G401.6 (cell line): ENCODE results near the gene CHN2.

ENCODE experiments used
- FAIRE-seq: peaks from 2 replicates; lab custom pipeline; 2012; peaks lifted over from hg19 to GRCh38; lab: Jason Lieb, UNC

CHN2 gene

DNA sequence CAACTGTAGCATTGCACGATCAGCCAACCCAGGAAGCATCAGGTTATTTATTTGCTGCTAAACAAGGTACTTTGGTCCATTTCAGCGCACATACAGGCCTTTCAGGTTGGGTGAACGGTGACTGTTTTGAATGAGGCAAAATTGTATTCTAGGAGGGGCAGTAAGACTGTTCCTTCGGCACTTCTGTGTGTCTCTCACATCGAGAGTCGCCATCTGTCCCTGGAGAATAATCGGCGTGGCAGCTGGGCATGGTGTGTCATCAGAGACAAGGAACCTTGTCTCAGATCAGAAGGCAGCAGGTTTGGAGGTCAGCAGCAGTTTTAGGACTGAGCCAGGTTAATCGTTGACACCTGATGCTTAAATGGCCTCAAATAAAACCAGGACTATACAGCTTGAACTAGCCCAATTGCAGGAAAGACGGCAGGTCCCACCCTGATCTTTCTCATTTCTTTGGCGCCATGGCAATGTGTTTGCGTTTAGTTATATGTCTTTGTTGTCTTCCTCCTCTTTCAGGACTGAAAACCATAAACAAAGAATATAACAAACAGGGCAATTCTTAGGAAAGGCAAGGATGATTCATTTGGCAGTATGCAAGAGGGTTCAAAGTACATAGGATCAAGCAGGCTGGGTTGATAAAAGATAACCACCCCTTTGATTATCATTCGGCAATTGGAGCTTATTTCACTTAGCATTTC lies 277.0 kb downstream of the CHN2 start:
- FAIRE-seq: no peak

DNA sequence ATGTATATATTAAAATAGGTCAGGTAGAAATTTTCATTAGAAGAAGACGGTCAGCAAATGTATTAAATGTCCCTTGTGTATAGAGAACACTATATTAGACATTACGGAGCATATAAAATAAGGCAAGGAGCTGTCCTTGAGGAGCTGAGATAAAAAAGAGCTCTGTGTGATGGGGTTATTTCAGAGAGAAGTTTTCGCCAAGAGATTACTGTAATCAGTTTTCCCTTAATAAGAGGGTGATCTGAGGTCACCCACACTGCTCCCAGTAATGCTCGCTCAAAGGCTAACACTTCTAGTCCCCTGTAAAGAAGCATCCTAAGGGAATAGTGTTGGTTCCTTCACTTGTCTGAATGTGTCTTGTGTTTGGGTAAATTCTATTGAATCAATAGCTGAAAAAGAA lies 282.3 kb downstream of the CHN2 start:
- FAIRE-seq: no peak

DNA sequence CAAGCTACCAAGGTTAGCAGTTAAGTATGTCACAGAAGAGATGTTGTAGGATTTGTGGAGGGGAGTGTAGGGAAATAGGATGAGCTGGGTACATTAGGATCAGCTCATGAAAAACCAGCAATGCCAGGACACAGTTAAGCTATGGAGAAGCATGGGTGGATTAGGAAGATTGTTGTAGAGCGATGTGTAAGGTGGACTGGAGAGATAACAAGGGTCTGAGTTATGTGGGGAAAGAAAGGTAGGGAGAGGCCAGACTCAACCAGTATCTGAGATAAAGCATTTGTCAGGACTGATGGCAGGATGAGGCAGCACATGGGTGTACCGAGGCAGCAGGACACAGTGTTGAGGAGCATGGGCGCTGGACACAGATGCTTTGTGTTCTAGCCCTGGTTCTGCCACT lies 283.7 kb downstream of the CHN2 start:
- FAIRE-seq: no peak

DNA sequence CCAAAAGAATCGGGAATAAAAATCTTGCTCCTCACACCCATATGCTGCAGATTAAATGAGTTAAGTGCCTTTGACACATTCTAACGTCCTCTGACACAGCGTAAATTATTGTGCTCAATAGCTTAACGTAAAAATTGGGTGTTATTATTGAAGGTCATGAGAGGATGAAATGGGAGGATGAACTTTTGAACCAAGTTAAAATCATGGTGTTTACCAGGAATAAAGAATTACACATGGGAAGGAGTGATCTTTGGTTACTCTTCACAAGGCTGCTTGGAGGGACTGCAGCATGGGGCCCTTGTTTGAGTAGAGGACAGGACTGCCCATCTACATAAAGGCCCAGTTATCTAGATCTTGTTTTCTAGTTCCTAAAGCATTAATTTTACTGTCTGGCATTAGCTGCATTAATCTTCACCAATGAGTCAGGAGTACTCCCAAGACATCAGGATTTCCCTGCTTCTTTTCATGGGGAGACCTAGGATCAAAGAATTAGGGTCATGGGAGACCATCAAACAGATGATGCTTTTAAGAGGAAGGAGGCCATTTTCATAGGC lies 284.2 kb downstream of the CHN2 start:
- no peak for FAIRE-seq

DNA sequence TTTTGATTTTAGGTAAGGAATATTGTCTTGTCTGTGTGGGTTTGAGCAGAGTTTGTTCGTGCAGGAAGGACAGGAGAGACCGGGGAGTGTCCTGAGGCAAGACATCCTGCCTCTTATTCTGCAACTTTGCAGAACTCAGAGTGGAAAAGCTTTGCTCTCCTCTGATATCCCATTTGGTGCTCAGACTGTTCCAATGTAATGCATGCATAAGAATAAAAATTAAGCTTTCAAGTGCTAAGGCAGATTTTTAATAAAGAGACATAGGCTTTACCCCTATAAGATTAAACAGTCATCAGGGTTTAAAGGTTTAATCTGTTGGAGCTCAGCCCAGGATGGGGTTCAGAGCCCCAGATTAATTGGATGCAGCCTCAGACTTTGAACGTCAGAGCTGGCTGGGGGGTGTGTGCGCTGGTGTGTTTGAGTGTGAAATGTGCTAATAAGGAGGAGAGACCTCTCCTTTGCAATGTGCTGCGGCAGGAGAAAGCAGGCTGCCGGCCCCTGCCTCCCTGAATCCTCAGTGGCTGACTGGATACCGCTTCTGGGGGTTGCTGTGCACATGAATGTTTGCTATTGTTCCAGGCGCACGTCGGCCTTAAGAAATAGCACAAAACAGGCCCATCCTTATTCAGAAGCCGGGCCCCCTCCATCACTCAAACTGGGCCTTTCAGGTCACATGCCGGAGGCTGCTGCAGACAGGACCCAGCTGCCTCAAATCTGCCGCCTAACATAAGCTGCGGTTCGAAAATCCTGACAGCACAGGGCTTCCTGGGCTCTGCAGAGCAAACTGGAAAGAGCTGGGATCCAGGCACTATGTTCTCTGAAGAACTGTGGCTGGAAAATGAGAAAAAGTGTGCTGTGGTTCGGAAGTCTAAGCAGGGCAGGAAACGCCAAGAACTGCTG lies 285.0 kb downstream of the CHN2 start:
- FAIRE-seq: no peak

DNA sequence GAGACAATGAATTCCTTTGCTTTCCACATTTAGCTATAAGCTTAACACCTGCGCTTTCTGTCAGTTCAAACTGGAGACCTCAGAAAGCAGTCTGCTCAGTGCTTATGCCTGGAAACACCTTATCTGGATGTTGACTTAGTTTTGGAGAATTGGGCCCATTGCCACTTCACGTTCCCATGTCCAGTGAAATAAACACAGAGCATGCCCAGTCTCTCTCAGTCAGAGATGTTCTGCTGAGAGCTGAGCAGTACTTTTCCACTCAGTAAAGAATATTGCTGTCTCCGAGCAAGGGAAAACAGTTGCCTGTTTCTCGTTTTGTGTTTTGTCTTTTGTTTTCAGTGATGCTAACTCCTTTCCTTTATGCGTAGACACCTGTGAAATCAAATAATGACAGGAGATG lies 285.9 kb downstream of the CHN2 start:
- no peak for FAIRE-seq

DNA sequence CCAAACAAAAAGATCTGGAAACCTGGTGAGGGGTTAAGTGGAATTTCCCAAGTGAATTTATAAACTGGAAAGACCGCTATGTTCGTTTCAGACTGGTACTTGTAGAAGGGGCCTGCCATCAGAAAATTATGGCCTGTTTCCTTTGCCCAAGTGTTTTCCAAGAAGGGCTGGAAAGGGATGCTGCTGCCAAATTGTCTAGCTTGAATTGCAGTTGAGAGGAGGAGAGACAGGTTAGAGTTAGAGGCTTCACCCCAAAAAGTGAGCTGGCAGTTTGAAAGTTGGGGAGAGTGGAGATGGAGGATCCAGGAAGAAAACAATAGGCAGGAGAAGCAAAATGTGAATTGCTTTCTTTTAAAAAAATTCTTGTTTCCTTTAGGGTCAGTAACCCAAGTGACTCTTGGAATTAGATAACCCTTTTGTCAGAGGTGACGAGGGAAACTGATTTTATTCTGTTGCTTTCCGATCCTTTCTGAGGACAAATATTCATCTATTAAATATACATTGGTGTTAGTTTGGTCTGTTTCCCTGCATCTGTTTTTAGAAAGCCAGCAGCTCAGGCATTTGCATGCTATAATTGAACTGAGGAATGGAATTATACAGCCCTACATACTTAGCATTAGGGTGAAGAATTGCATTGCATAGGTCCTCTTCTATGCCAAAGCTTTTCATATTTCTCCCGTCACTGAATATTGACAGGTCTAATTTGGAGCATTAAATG lies 286.5 kb downstream of the CHN2 start:
- no peak for FAIRE-seq

DNA sequence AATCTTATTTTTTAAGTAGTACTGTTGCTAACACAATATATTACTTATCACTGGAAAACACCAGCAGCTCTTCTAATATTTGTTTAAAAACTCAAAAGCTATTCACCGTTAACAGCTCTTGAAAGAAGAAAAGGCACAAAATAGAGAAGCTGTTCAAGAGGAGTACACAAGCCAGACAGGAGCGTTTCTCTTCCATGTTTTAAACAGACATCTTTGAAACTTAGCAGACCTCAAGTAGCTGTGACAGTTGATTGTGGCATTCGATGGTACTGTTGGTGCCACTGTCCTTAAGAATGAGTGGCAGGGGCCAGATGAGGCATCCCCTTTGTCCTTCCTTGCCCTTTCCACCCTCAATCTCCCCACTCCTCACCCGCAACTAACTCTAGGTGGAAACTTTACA lies 287.5 kb downstream of the CHN2 start:
- FAIRE-seq: no peak

DNA sequence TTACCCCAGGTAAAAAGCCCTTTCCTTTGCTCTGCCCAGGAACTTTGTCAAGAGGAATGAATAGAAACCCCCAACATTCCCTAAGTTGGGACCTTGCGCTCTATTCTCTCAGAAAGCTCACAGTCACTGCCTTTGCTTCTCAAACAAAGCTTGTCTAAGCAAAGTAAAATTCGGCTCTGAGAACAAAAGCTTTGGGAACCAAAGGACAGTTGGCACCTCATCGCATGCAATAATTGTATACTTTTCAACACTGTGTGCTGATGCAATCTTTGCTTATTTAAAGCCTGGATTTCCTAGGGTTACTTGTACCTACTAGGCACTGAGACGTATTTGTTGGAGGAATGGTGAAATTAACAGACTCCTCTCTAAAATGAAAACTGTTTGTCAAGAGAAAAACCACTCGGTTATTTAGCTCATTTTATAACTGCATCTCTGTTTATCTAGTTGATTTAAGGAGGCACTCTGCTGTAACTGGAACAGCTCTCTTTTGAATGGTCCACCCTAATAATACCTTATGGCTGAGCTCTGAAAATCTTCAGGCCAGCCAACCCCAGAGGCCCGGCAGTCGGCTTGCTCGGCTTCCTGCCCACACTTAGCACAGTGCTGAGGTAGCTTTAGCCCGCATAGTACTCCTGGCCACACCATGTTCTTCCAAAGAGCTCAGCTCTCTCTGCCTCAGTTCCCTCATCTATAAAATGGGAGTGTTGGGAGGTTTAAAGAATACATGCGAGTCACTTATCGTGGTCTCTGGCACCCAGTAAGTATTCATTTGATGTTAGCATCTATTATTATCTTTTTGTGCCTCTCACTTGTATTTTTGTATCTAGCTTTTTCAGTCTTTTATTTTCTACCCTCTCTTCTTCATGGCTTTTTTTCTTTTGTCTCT lies 288.9 kb downstream of the CHN2 start:
- FAIRE-seq: no peak

DNA sequence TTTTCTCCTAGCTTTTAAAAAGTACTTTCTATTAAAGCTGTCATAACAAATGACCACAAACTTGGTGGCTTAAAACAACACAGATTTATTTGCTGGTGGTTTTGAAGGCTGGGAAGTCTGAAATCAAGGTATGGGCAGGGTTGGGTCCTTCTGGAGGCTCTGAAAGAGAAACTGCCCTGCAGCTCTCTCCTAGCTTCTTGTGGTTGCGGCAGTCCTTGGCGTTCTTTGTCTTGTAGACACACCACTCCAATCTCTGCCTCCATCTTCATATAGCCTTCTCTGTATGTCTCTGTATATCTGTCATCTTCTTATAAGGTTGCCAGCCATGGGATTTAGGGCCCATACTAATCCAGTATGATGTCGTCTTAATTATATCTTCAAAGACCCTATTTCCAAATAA lies 289.7 kb downstream of the CHN2 start:
- FAIRE-seq: no peak

DNA sequence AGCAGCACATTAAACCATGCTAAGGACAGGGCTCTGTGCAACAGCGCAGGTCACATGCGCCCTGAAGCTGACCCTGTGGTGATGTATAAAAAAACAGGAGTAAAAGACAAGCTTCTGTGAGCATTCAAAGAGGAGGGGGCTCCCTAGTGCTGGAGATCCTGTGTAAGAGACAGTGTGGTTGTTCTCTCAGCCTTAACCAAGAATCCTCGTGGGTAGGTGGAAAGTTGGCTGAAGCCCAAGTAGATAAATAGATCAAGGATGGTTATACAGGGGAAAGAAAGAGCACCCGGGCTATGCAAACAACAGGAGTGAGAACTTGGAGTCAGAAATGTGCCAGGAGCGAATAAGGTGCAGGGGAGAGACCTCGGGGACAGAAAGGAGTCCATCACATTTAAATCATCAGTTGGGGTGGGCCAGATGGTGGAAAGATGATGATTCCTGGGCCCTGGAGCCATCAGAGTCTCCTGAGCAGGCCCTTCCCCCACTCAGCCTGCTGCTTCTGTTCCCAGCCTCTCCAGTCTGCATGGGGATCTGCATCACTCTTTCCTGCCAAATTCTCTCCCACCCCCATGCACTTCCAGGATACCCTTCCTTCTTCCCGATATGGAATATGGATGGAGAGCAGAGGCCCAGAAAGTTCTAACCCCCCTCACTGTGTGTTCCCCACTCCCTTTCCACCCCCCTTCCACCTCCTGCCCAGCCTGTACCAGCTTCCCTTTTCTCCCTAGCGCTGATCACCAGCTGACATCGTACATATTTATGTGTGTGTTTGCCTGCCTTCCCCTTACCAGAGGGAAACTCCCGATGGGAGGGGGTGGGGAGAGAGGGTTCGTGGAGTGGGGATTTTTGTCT lies 291.0 kb downstream of the CHN2 start:
- FAIRE-seq: no peak

DNA sequence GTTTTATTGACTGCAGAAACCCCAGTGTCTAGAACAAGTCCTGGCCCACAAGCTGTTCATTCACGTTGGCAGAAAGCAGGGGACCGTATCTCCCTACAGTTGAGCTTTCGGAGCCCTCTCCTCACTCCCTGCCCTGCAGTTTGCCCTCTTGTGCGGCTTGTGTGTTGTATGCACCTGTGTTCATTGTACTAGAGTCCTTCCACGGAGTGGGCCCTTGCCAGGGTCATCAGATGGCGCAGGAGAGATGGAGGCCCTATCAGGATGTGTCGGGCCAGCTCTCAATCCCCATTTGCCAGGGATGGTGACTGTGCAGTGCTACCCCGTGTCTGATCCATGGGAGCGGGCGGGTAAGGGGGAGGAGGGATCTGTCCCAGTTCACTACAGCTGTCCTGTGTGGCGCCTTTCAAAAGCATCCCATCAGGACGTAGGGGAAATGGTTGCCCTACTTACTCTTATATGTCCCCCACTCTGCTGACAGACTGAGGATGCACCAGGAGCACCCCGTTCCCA lies 291.7 kb downstream of the CHN2 start:
- FAIRE-seq: no peak

DNA sequence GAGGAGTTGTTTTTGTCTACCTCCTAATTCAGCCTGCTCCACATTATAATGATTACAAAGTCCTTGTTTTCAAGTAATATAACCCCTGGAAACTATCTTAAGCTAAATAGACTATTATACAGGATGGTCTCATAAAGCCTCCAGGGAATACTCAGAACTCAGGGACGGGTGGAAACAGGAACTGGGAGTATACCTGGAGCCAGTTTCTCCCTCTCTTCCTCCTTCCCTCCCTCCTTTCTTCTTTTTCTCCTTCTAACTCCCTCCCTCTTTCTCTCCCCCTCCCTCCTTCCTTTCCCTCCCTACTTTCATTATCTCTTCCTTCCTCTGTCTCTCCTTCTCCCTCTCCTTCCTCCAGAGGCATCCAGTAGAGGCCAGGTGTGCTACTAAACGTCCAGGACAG lies 292.8 kb downstream of the CHN2 start:
- no peak for FAIRE-seq

DNA sequence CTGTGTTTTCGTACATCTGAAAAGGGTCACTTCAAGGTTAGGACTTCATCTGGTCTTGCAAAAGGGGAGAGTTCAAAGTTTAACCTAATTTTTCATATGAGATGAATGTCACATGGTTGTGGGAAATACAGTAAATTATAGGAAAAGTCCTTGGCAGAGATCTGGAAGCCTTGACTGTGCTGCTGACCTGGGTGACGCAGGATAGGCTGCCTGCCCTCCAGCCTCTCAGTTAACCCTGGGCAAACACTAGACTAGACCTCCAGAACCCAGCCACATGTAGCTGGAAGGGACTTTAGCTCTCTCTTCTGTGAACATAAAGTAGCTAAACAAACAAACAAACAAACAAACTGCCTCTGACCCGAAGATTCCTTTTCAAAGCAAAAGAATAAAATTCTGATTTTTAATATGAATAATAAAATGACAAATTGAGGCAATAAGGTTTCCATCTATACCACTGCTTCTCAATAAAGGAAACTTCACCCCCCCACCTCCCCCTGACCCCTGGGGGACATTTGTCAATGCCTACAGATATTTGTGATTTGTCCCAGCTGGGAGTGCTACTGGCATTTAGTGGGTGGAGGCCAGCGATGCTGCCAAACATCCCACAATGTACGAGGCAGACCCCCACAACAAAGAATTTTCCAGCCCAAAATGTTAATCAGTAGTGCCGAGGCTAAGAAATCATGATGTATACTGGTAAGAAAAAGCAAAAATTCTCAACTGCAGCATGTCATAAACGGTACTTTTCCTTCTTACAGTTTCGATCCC lies 293.8 kb downstream of the CHN2 start:
- FAIRE-seq: no peak

DNA sequence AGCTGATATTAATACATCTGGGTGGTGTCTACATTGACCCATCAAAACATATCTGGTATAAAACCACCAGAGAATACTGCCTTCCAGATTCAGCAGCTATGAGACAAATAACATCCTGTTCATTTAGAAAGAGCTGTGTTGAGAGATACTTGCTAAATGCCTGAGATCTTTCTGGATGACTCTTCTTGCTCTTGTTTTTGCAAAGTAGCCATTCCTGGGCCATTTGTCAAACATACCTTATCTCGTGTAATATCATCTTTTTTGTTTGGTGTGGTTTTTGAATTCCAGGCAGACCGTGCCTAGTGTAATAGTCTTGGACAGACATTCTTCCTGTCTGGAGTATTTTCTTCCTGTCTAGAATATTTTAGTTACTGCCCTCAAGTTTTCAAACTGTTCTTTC lies 294.4 kb downstream of the CHN2 start:
- no peak for FAIRE-seq

DNA sequence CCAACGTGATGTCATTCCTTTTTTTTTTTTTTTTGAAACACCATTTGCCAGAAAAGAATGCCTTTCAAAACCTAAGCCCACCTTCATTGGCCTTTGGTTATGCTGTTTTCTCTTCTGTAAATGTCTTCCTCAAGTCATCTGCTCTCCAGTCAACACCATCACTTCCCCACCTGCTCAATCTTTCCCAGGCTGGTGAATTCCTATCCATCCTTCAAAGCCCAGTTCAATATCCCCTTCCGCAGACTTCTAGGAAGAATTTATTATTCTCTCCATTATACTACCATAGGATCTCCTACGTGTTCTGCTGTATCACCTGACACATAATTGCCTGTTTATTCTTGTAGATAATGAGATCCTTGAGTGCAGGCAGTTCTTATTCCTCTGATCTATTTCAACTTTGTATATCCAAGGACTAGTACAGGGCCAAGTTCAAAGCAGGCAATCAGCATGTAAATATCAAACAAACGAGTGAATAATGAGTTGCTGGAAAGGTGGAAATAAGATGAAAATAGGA lies 295.6 kb downstream of the CHN2 start:
- no peak for FAIRE-seq

DNA sequence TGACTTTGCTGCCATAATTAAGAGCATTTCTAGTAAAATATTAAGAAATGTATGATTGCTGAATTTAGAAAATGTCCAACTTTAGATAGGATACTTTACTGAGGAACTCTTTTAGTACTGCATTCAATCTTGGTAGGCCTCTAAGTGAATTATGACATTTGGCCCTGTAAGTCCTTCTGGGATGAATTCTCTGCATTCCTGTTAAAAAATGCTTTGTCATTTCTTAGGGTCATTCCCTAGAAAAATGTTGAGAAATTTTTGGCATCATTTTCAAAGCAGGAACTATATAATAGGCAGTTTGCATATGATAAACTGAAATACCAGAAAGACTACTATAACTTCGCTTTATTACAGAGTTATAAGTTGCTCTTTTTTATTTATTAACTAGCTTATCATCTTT lies 299.8 kb downstream of the CHN2 start:
- no peak for FAIRE-seq

DNA sequence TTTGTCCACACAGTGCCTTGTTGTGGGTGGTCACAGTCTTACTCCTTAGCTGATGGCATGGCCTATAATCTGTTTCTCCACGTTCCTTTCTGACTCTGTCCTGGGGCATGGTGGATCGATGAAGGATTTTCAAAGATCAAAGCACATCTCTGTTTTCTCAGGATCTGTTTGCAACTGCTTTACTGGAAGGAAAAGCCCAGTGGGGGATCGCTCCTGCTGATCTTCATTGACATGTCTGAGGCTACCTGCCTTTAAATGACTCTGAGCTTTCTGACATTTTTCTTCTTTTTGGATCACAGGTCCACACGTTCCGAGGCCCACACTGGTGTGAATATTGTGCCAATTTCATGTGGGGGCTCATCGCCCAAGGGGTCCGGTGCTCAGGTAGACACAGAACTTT lies 301.1 kb downstream of the CHN2 start:
- no peak for FAIRE-seq

DNA sequence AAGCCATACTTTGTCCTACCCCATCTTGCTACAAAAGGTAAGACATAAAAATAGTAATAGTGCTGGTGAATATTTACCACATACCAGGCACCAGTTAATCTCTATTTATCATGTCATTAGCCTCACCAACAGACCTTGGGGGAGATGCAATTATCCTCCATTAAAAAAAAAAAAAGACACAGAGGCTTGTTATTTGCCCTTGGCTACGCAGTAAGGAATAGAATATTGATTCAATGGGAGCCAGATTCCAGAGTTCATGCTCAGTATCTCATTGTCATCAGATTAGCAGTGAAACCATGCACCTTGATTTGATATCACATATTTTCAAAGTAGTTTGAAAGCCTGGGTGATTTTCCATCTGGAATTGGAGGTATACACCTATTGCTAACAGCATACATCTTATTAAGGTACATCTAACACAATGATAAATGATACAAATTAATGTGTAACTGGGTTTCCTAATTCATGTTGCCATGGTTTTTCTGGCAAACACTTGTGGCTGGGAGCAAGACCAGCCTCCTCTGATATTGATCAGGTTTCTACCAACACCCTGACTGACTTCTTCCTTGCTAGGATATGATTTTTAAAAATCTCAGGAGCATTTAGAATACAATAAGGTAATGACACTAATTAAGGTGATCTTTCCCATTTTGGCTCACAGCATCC lies 301.9 kb downstream of the CHN2 start:
- FAIRE-seq: no peak
